Testis (tissue), 3 donors: ENCODE results near the gene HSPB9. TPM values are rescaled to one million over a fixed set of nuclear protein-coding genes. Genes with fewer than 3 reads are reported as not detected.

ENCODE experiments used
- DNase-seq: peaks from one replicate; pipeline ENCODE4 v3.0.0-alpha.2; 2019
- H3K27ac ChIP-seq, 2 donors: fragments of 200-600 bp; sonication (generic); one replicate each; pipeline ENCODE4 v1.5.1; 2019
- H3K27me3 ChIP-seq: fragments of 200-600 bp; sonication (generic); one replicate; pipeline ENCODE4 v1.5.1; 2019
- H3K36me3 ChIP-seq: fragments of 200-600 bp; sonication (generic); one replicate; pipeline ENCODE4 v1.5.1; 2017; ENCODE audit warnings: low read depth; ENCODE audit errors: missing control alignments
- H3K4me1 ChIP-seq: fragments of 200-600 bp; sonication (generic); one replicate; pipeline ENCODE4 v1.5.1; 2019
- H3K4me3 ChIP-seq, 2 donors: fragments of 200-600 bp; sonication (generic); one replicate each; pipeline ENCODE4 v1.5.1; 2017 to 2019
- H3K9me3 ChIP-seq: fragments of 200-600 bp; sonication (generic); one replicate; pipeline ENCODE4 v1.5.1; 2017
- POLR2A ChIP-seq: fragments of 450-650 bp; IDR thresholded peaks from one replicate; pipeline ENCODE4 v1.6.1; 2017; ENCODE audit warnings: antibody characterized with exemption, mild to moderate bottlenecking, moderate library complexity
- WGBS, 2 donors: methylation state at CpG; one replicate each; pipeline ENCODE4 v1.1.5; 2018; 5-methylcytosine and 5-hydroxymethylcytosine counted together
- intact Hi-C: fragments of 100-400 bp; cut with DNase I; formaldehyde crosslinking; loops from one replicate; pipeline ENCODE4 v1.15.1; 2023; ENCODE audit warnings: low total_unique reads
- polyA plus RNA-seq: library from polyadenylated mRNA; stranded (reverse); fragments of 350-450 nt; fragmentation: Illumina TruSeq; extraction: RNeasy Lipid Tissue Mini Kit (QIAGEN cat#74804); gene quantifications from one replicate; pipeline ENCODE4 v1.2.3, GENCODE V29; 2014; ENCODE audit warnings: low read depth, low replicate concordance; ENCODE audit not compliant: insufficient read depth
- total RNA-seq, 2 donors: library from RNA; depleted of rRNA; stranded (reverse); fragments of >200 nt; gene quantifications; one replicate each; pipeline ENCODE4 v1.2.3, GENCODE V29; 2016
- TF ChIP-seq, protein P1 (sequence below), 3 experiments: fragments of 450-650 bp in 2 of 3; fragments of 200-600 bp in 1 of 3; sonication (generic) in 1 of 3; IDR thresholded peaks; one replicate each; pipeline ENCODE4 v1.5.1; 2016 to 2019; ENCODE audit warnings: antibody characterized with exemption in 3 of 3, mild to moderate bottlenecking in 2 of 3, moderate library complexity in 1 of 3

Gene HSPB9
- total and polyA plus RNA-seq, 3 donors from 2014 or later = 6.9 to 12.9 (median 9.8) TPM

DNA sequence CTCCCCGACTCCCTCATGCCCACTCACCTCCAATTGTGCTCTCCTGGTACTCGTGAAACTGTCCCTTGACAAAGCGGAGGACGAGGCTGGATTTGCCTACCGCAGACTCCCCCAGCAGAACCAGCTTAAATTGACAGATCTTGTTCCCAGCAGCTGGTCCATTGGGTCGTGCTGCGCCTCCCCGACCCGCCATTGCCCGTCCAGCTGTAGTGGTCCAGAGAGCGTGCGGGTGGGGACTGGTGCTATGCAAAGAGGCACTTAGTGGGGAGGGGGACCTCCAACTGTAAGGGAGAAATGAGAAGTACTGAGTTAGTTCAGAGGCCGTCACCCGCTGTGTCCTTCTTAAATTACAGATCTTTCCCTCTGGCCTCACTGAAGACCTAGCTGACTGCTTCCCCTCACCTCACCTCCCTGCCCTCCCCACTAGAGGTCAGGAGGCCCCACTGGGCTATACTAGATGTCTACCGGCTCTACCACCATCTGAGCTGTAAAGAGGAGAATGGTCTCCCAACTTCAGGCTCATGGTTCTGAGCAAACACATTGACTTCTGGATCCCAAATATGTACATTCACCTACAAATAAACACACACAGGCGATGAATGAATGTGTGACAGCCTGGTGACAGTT lies 7.8 kb downstream of the HSPB9 start:
- Histone ChIP-seq H3K36me3 (no peaks in the 10 kb centered on the region), H3K4me1 (peaks cover 49% of the 10 kb centered on the region)
- TF ChIP-seq POLR2A = no peak
- TF ChIP-seq, protein P1, sequence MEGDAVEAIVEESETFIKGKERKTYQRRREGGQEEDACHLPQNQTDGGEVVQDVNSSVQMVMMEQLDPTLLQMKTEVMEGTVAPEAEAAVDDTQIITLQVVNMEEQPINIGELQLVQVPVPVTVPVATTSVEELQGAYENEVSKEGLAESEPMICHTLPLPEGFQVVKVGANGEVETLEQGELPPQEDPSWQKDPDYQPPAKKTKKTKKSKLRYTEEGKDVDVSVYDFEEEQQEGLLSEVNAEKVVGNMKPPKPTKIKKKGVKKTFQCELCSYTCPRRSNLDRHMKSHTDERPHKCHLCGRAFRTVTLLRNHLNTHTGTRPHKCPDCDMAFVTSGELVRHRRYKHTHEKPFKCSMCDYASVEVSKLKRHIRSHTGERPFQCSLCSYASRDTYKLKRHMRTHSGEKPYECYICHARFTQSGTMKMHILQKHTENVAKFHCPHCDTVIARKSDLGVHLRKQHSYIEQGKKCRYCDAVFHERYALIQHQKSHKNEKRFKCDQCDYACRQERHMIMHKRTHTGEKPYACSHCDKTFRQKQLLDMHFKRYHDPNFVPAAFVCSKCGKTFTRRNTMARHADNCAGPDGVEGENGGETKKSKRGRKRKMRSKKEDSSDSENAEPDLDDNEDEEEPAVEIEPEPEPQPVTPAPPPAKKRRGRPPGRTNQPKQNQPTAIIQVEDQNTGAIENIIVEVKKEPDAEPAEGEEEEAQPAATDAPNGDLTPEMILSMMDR (IDR thresholded peaks at IDR 0.05) = no peak

DNA sequence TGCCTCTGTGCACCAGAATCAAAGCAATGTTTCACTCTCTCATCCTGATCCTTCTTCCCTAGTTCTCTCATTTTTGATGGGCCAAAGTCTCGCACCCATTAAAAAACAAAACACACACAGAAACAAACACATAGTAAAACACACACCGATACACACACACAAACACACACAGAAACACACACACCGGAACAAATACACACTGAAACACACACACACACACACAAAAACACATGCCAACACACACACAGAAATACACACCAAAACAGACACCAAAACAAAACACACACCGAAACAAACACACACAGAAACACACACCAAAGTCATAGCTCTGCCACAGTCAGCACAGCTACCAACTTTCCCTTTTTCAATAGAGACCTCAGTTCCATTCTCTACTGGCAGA lies 8.6 kb downstream of the HSPB9 start:
- no peaks in the 10 kb centered on the region for H3K36me3 ChIP-seq
- intact Hi-C loops = no loop called here

More for the DNA sequence above, 7.8 kb downstream of the HSPB9 start:
- 89 to 92% methylated on average over 16 of the region's 16 CpGs for WGBS, 2 donors
- no peak overlapping the region for H3K4me3 ChIP-seq
- intact Hi-C loops = no loop called here
- peak overlapping the region; percentile 89 for H3K27ac ChIP-seq
- no peak for DNase-seq
- H3K27me3 ChIP-seq = no peaks in the 10 kb centered on the region
- H3K9me3 ChIP-seq = no peaks in the 10 kb centered on the region

GRCh38 chr17:42131981-42132432 lies 9.4 kb downstream of the HSPB9 start:
- H3K9me3 ChIP-seq = no peaks in the 10 kb centered on the region
- WGBS, 2 donors = 47 to 53% methylated on average over 4 of the region's 4 CpGs
- no peak for TF ChIP-seq POLR2A
- TF ChIP-seq, protein P1 (IDR thresholded peaks at IDR 0.05) = no peak
- peaks cover 64% of the 10 kb centered on the region for H3K4me1 ChIP-seq
- intact Hi-C loops = no loop called here
- no peak for DNase-seq
- no peak overlapping the region for H3K4me3 ChIP-seq
- H3K36me3 ChIP-seq = no peaks in the 10 kb centered on the region
- no peaks in the 10 kb centered on the region for H3K27me3 ChIP-seq
- peak overlapping the region; percentile 89 for H3K27ac ChIP-seq

More for the DNA sequence above, 8.6 kb downstream of the HSPB9 start:
- DNase-seq = no peak
- no peaks in the 10 kb centered on the region for H3K27me3 ChIP-seq
- no peak for TF ChIP-seq POLR2A
- TF ChIP-seq, protein P1 (IDR thresholded peaks at IDR 0.05) = no peak
- no peaks in the 10 kb centered on the region for H3K9me3 ChIP-seq
- peak overlapping the region; percentile 89 for H3K27ac ChIP-seq
- H3K4me1 ChIP-seq = peaks cover 57% of the 10 kb centered on the region
- 92 to 95% methylated on average over 4 of the region's 4 CpGs for WGBS, 2 donors
- H3K4me3 ChIP-seq = no peak overlapping the region

DNA sequence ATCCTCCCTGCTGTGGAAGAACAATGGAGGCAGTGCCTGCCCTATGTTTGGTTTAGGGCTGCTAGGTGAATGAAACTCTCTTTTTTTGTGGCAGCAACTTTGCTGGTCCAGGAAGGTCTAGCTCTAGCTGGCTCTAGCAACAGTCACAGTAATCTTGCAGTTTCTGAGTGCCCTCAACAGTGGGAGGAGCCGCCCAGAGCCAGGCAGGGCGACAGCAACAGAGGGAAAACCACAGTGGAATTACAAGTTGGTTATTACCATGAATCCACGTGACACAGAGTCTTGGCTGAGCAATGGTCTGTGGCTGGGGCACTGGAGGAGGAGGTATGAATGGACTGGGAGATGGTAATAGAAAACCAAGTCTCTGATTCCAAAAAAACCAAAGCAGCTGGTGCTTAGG lies 10.3 kb downstream of the HSPB9 start:
- Histone ChIP-seq H3K4me3 (no peak overlapping the region), H3K27ac (peak overlapping the region in 1 of 2 donors; percentile 89), H3K36me3 (no peaks in the 10 kb centered on the region), H3K9me3 (no peaks in the 10 kb centered on the region), H3K4me1 (peaks cover 66% of the 10 kb centered on the region), H3K27me3 (no peaks in the 10 kb centered on the region)
- DNase-seq = no peak
- TF ChIP-seq, protein P1 (IDR thresholded peaks at IDR 0.05) = no peak
- no peak for TF ChIP-seq POLR2A
- WGBS, 2 donors = 44 to 62% methylated on average over 3 of the region's 3 CpGs
- intact Hi-C loops = no loop called here
